ENCODE measurements around the gene C11orf58. TPM values are rescaled to one million over a fixed set of nuclear protein-coding genes. Genes with fewer than 3 reads are reported as not detected.

C11orf58 gene
- total RNA-seq, 1 donor from 2014 or later = 152 TPM

- Mint-ChIP-seq H3K27ac (no peak overlapping the region), H3K27me3 (ENCODE audit: insufficient read depth) (no peaks in the 10 kb centered on the region), H3K9me3 (no peaks in the 10 kb centered on the region), H3K36me3 (ENCODE audit: low read depth) (no peaks in the 10 kb centered on the region), H3K4me3 (no peak overlapping the region), H3K4me1 (ENCODE audit: low read depth) (no peaks in the 10 kb centered on the region)
- no peak for DNase-seq (ENCODE audit: low spot score)
- intact Hi-C loops (cut with micrococcal nuclease) = no loop called here
These were observed 68.3 kb downstream of the C11orf58 start for GRCh38 chr11:16806791-16807190.

- Mint-ChIP-seq H3K4me3 (no peak overlapping the region), H3K27me3 (ENCODE audit: insufficient read depth) (no peaks in the 10 kb centered on the region), H3K27ac (no peak overlapping the region), H3K36me3 (ENCODE audit: low read depth) (no peaks in the 10 kb centered on the region), H3K9me3 (no peaks in the 10 kb centered on the region), H3K4me1 (ENCODE audit: low read depth) (no peaks in the 10 kb centered on the region)
- no peak for DNase-seq (ENCODE audit: low spot score)
- intact Hi-C loops (cut with micrococcal nuclease) = no loop called here
These were observed 68.9 kb downstream of the C11orf58 start for GRCh38 chr11:16807306-16807705.

Data from activated T-helper 1 cell treated with anti-CD3 and anti-CD28 coated beads, Interleukin-12 subunit alpha, Interleukin-12 subunit beta, Interleukin-2, Interleukin-4 antibody, amounts not matched to agents 30 ng/mL and 10 ng/mL and 1 ng/mL, durations not matched to agents 14 hours and 24 hours and 36 hours (primary cell).